ENCODE results near the gene AUTS2.

AUTS2 gene

GRCh38 chr7:70156057-70156456 is 557.8 kb downstream of the AUTS2 start:
- peaks cover 33% of the 10 kb centered on the region for H3K4me1 Mint-ChIP-seq
- H3K4me3 Mint-ChIP-seq, result no peak overlapping the region
- no peak overlapping the region for H3K27ac Mint-ChIP-seq
- H3K9me3 Mint-ChIP-seq, result peaks cover 14% of the 10 kb centered on the region
- peaks cover 12% of the 10 kb centered on the region for H3K36me3 Mint-ChIP-seq (ENCODE audit: low read depth)
- no peak for TF ChIP-seq CTCF (IDR thresholded peaks at IDR 0.05)
- no peak for DNase-seq
- H3K27me3 Mint-ChIP-seq (ENCODE audit: low read depth, poor library complexity), result peaks cover 4% of the 10 kb centered on the region

GRCh38 chr7:70159121-70159520 is 560.8 kb downstream of the AUTS2 start:
- no peaks in the 10 kb centered on the region for H3K36me3 Mint-ChIP-seq (ENCODE audit: low read depth)
- H3K27me3 Mint-ChIP-seq (ENCODE audit: low read depth, poor library complexity), result no peaks in the 10 kb centered on the region
- no peak overlapping the region for H3K27ac Mint-ChIP-seq
- no peak for TF ChIP-seq CTCF (IDR thresholded peaks at IDR 0.05)
- no peak overlapping the region for H3K4me3 Mint-ChIP-seq
- DNase-seq, result no peak
- no peaks in the 10 kb centered on the region for H3K9me3 Mint-ChIP-seq
- peaks cover 59% of the 10 kb centered on the region for H3K4me1 Mint-ChIP-seq

- Mint-ChIP-seq H3K36me3 (ENCODE audit: low read depth) (peaks cover 26% of the 10 kb centered on the region), H3K4me3 (no peak overlapping the region), H3K9me3 (peaks cover 20% of the 10 kb centered on the region), H3K4me1 (peaks cover 35% of the 10 kb centered on the region), H3K27me3 (ENCODE audit: low read depth, poor library complexity) (peaks cover 6% of the 10 kb centered on the region), H3K27ac (no peak overlapping the region)
- no peak for DNase-seq
- TF ChIP-seq CTCF (IDR thresholded peaks at IDR 0.05), result no peak
Observed at GRCh38 chr7:70165477-70166170, 567.3 kb downstream of the AUTS2 start.

- H3K4me3 Mint-ChIP-seq, result no peak overlapping the region
- TF ChIP-seq CTCF (IDR thresholded peaks at IDR 0.05), result no peak
Observed at GRCh38 chr7:70171369-70171920, 573.2 kb downstream of the AUTS2 start.

GRCh38 chr7:70177166-70177565 is 578.9 kb downstream of the AUTS2 start:
- DNase-seq, result no peak
- no peak overlapping the region for H3K4me3 Mint-ChIP-seq
- peaks cover 18% of the 10 kb centered on the region for H3K4me1 Mint-ChIP-seq
- H3K36me3 Mint-ChIP-seq (ENCODE audit: low read depth), result peaks cover 35% of the 10 kb centered on the region
- H3K27ac Mint-ChIP-seq, result no peak overlapping the region
- H3K27me3 Mint-ChIP-seq (ENCODE audit: low read depth, poor library complexity), result no peaks in the 10 kb centered on the region
- no peak for TF ChIP-seq CTCF (IDR thresholded peaks at IDR 0.05)
- H3K9me3 Mint-ChIP-seq, result peaks cover 28% of the 10 kb centered on the region

More at GRCh38 chr7:70171369-70171920, 573.2 kb downstream of the AUTS2 start:
- Mint-ChIP-seq H3K36me3 (ENCODE audit: low read depth) (peaks cover 32% of the 10 kb centered on the region), H3K27me3 (ENCODE audit: low read depth, poor library complexity) (peaks cover 6% of the 10 kb centered on the region), H3K4me1 (peaks cover 5% of the 10 kb centered on the region), H3K9me3 (peaks cover 37% of the 10 kb centered on the region), H3K27ac (no peak overlapping the region)
- DNase-seq, result no peak

GRCh38 chr7:70178211-70178610 is 579.9 kb downstream of the AUTS2 start:
- no peak for DNase-seq

More at GRCh38 chr7:70178211-70178610, 579.9 kb downstream of the AUTS2 start:
- Mint-ChIP-seq H3K4me3 (no peak overlapping the region), H3K27ac (no peak overlapping the region), H3K4me1 (peaks cover 23% of the 10 kb centered on the region), H3K27me3 (ENCODE audit: low read depth, poor library complexity) (no peaks in the 10 kb centered on the region), H3K9me3 (peaks cover 25% of the 10 kb centered on the region), H3K36me3 (ENCODE audit: low read depth) (peaks cover 32% of the 10 kb centered on the region)
- TF ChIP-seq CTCF (IDR thresholded peaks at IDR 0.05), result no peak
